ENCODE results near the gene C1orf53.

Gene C1orf53

DNA sequence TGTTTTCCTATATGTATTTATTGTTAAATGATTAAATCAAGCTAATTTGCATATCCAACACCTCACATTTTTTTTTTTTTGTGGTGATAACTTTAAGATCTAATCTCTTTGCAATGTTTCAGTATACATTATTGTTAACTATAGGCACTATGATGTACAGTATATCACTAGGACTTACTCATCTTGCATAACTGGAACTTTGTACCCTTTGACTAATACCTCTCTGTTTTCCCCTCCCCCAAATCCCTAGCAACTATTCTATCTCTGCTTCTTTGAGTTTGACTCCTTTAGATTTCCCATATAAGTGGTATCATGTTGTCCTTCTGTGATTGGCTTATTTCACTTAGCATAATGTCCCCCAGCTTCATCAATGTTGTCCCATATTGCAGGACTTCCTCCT lies 9.7 kb upstream of the C1orf53 start:
- TF ChIP-seq, protein P1, sequence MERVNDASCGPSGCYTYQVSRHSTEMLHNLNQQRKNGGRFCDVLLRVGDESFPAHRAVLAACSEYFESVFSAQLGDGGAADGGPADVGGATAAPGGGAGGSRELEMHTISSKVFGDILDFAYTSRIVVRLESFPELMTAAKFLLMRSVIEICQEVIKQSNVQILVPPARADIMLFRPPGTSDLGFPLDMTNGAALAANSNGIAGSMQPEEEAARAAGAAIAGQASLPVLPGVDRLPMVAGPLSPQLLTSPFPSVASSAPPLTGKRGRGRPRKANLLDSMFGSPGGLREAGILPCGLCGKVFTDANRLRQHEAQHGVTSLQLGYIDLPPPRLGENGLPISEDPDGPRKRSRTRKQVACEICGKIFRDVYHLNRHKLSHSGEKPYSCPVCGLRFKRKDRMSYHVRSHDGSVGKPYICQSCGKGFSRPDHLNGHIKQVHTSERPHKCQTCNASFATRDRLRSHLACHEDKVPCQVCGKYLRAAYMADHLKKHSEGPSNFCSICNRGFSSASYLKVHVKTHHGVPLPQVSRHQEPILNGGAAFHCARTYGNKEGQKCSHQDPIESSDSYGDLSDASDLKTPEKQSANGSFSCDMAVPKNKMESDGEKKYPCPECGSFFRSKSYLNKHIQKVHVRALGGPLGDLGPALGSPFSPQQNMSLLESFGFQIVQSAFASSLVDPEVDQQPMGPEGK (tag by site-specific recombination; IDR thresholded peaks at IDR 0.05) = no peak
- TF ChIP-seq TRIM28 (IDR thresholded peaks at IDR 0.05; ENCODE audit: borderline replicate concordance, low read length) (no peak), ZNF114 (tag by site-specific recombination; IDR thresholded peaks at IDR 0.05) (no peak), GLIS1 (tag by site-specific recombination; IDR thresholded peaks at IDR 0.05) (no peak)
- ChIA-PET CTCF (interaction anchor here (0.6 to 2.0 kb wide), 6 partner anchors 16 to 1220 kb away, joined by 3 to 8 read pairs (median 3); no protein-coding TSS in a partner anchor), POLR2A (interaction anchor here (2.0 kb wide), 1 partner anchor 10 kb away, joined by 4 read pairs; the partner anchor contains the start of gene C1orf53)
- Histone ChIP-seq H3K9me3 (ENCODE audit: control insufficient read depth, insufficient read depth, low read depth, low read length) (no peaks in the 10 kb centered on the region), H3K4me1 (ENCODE audit: control insufficient read depth, insufficient read depth, low read length) (no peaks in the 10 kb centered on the region), H3K27ac (ENCODE audit: extremely low read depth, low read depth, low read length) (no peak overlapping the region), H3K4me3 (ENCODE audit: low read depth, low read length) (no peak overlapping the region), H3K36me3 (ENCODE audit: control insufficient read depth in 2 of 2, insufficient read depth in 1 of 2, low read length in 2 of 2) (no peaks in the 10 kb centered on the region)

DNA sequence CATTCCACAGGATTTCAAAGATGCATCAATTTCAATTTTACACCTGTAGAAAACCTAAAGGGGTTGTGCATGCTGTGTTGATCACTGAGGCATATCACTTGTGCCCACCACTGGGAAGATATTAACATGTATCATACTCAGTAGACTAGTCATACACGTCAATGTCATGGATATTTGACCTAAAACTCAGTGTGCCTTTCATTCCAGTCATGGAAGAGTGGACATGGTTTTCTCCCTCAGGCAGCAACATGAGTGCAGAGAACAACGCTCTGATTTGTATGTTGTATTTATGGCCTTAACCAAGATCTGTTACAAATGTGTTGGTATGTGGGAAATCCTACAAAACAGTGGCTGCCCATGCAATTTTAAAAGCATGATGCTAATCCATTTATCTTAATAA lies 6.1 kb upstream of the C1orf53 start:
- ChIA-PET CTCF (no interaction called here), POLR2A (no interaction called here)

DNA sequence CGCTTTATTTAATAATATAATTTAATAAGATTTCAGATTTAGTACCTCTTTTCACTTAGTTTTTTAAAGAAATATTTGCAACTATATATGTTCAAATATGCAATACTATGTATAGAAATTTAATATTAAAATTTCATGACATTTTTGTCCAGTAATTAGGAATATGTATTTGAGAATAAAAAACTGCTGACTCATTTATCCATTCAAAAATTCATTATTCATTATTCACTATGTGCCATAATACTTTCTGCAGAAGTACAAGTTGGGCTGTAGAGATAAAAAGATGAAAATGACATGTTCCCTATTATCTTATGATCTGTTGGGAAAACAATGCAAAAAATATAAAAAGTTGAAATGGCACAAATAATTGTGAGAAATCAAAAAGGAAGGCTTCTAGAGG lies 3.4 kb upstream of the C1orf53 start:
- Histone ChIP-seq H3K36me3 (ENCODE audit: control insufficient read depth in 2 of 2, insufficient read depth in 1 of 2, low read length in 2 of 2) (no peaks in the 10 kb centered on the region), H3K4me1 (ENCODE audit: control insufficient read depth, insufficient read depth, low read length) (no peaks in the 10 kb centered on the region), H3K27ac (ENCODE audit: extremely low read depth, low read depth, low read length) (no peak overlapping the region), H3K4me3 (ENCODE audit: low read depth, low read length) (no peak overlapping the region), H3K9me3 (ENCODE audit: control insufficient read depth, insufficient read depth, low read depth, low read length) (no peaks in the 10 kb centered on the region)
- CTCF ChIA-PET = no interaction called here
- POLR2A ChIA-PET = no interaction called here
- TF ChIP-seq, protein P2, sequence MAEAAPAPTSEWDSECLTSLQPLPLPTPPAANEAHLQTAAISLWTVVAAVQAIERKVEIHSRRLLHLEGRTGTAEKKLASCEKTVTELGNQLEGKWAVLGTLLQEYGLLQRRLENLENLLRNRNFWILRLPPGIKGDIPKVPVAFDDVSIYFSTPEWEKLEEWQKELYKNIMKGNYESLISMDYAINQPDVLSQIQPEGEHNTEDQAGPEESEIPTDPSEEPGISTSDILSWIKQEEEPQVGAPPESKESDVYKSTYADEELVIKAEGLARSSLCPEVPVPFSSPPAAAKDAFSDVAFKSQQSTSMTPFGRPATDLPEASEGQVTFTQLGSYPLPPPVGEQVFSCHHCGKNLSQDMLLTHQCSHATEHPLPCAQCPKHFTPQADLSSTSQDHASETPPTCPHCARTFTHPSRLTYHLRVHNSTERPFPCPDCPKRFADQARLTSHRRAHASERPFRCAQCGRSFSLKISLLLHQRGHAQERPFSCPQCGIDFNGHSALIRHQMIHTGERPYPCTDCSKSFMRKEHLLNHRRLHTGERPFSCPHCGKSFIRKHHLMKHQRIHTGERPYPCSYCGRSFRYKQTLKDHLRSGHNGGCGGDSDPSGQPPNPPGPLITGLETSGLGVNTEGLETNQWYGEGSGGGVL (tag by site-specific recombination; IDR thresholded peaks at IDR 0.05) = no peak
- TF ChIP-seq ZNF530 (tag by site-specific recombination; IDR thresholded peaks at IDR 0.05; ENCODE audit: low read depth) (no peak), KLF7 (tag by site-specific recombination; IDR thresholded peaks at IDR 0.05; ENCODE audit: borderline replicate concordance) (no peak), ZNF324 (tag by site-specific recombination; IDR thresholded peaks at IDR 0.05) (no peak), YY1 (tag by site-specific recombination; IDR thresholded peaks at IDR 0.05) (no peak), ZBTB48 (tag by site-specific recombination; IDR thresholded peaks at IDR 0.05) (no peak), ZNF2 (tag by site-specific recombination; IDR thresholded peaks at IDR 0.05) (no peak), ZNF677 (tag by site-specific recombination; IDR thresholded peaks at IDR 0.05) (no peak), ZNF791 (tag by site-specific recombination; IDR thresholded peaks at IDR 0.05) (no peak), ZNF366 (tag by site-specific recombination; conservative IDR thresholded peaks at IDR 0.05) (no peak), KLF1 (tag by site-specific recombination; IDR thresholded peaks at IDR 0.05) (no peak)
- TF ChIP-seq, protein P3, sequence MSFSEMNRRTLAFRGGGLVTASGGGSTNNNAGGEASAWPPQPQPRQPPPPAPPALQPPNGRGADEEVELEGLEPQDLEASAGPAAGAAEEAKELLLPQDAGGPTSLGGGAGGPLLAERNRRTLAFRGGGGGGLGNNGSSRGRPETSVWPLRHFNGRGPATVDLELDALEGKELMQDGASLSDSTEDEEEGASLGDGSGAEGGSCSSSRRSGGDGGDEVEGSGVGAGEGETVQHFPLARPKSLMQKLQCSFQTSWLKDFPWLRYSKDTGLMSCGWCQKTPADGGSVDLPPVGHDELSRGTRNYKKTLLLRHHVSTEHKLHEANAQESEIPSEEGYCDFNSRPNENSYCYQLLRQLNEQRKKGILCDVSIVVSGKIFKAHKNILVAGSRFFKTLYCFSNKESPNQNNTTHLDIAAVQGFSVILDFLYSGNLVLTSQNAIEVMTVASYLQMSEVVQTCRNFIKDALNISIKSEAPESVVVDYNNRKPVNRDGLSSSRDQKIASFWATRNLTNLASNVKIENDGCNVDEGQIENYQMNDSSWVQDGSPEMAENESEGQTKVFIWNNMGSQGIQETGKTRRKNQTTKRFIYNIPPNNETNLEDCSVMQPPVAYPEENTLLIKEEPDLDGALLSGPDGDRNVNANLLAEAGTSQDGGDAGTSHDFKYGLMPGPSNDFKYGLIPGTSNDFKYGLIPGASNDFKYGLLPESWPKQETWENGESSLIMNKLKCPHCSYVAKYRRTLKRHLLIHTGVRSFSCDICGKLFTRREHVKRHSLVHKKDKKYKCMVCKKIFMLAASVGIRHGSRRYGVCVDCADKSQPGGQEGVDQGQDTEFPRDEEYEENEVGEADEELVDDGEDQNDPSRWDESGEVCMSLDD (tag by site-specific recombination; IDR thresholded peaks at IDR 0.05) = no peak

More for the DNA sequence above, 6.1 kb upstream of the C1orf53 start:
- no peaks in the 10 kb centered on the region for H3K4me1 ChIP-seq (ENCODE audit: control insufficient read depth, insufficient read depth, low read length)
- no peak overlapping the region for H3K27ac ChIP-seq (ENCODE audit: extremely low read depth, low read depth, low read length)
- H3K9me3 ChIP-seq (ENCODE audit: control insufficient read depth, insufficient read depth, low read depth, low read length) = no peaks in the 10 kb centered on the region
- no peak overlapping the region for H3K4me3 ChIP-seq (ENCODE audit: low read depth, low read length)
- no peak for TF ChIP-seq ZNF266 (tag by site-specific recombination; IDR thresholded peaks at IDR 0.05; ENCODE audit: low read depth)
- TF ChIP-seq, protein P4, sequence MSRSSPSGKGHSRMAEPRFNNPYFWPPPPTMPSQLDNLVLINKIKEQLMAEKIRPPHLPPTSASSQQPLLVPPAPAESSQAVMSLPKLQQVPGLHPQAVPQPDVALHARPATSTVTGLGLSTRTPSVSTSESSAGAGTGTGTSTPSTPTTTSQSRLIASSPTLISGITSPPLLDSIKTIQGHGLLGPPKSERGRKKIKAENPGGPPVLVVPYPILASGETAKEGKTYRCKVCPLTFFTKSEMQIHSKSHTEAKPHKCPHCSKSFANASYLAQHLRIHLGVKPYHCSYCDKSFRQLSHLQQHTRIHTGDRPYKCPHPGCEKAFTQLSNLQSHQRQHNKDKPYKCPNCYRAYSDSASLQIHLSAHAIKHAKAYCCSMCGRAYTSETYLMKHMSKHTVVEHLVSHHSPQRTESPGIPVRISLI (tag by site-specific recombination; IDR thresholded peaks at IDR 0.05) = no peak
- no peak for TF ChIP-seq SETDB1 (IDR thresholded peaks at IDR 0.05; ENCODE audit: insufficient read length, low read length)
- no peak for TF ChIP-seq ZNF138 (tag by site-specific recombination; IDR thresholded peaks at IDR 0.05; ENCODE audit: borderline replicate concordance)
- TF ChIP-seq, protein P5, sequence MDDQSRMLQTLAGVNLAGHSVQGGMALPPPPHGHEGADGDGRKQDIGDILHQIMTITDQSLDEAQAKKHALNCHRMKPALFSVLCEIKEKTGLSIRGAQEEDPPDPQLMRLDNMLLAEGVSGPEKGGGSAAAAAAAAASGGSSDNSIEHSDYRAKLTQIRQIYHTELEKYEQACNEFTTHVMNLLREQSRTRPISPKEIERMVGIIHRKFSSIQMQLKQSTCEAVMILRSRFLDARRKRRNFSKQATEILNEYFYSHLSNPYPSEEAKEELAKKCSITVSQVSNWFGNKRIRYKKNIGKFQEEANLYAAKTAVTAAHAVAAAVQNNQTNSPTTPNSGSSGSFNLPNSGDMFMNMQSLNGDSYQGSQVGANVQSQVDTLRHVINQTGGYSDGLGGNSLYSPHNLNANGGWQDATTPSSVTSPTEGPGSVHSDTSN (CRISPR knock-in tag; IDR thresholded peaks at IDR 0.05) = no peak
- TF ChIP-seq ZNF473 (tag by site-specific recombination; IDR thresholded peaks at IDR 0.05) = no peak
- TF ChIP-seq, protein P6, sequence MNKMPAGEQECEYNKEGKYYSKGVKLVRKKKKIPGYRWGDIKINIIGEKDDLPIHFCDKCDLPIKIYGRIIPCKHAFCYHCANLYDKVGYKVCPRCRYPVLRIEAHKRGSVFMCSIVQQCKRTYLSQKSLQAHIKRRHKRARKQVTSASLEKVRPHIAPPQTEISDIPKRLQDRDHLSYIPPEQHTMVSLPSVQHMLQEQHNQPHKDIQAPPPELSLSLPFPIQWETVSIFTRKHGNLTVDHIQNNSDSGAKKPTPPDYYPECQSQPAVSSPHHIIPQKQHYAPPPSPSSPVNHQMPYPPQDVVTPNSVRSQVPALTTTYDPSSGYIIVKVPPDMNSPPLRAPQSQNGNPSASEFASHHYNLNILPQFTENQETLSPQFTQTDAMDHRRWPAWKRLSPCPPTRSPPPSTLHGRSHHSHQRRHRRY (tag by site-specific recombination; IDR thresholded peaks at IDR 0.05) = no peak
- no peak for TF ChIP-seq ZNF391 (tag by site-specific recombination; IDR thresholded peaks at IDR 0.05; ENCODE audit: borderline replicate concordance, low read depth)
- TF ChIP-seq ZNF112 (tag by site-specific recombination; IDR thresholded peaks at IDR 0.05) = no peak
- no peak for TF ChIP-seq FEZF1 (tag by site-specific recombination; IDR thresholded peaks at IDR 0.05)
- no peaks in the 10 kb centered on the region for H3K36me3 ChIP-seq (ENCODE audit: control insufficient read depth in 2 of 2, insufficient read depth in 1 of 2, low read length in 2 of 2)

All from HEK293 (cell line).